ENCODE measurements around the gene SH3D19. TPM values are rescaled to one million over a fixed set of nuclear protein-coding genes. Genes with fewer than 3 reads are reported as not detected.
"Not testable (repeated sequence)": the region's sequence is repeated elsewhere in the genome, so short reads cannot be mapped to it uniquely, and the experiment has no call there.

SH3D19 gene
- total RNA-seq, 6 experiments from 2014 or later: 40.2 to 53.8 (median 46.9) TPM

GRCh38 chr4:151239608-151240007, 85.8 kb downstream of the SH3D19 start:
- no peaks in the 10 kb centered on the region for H3K36me3 ChIP-seq
- no peak overlapping the region for H3K27ac ChIP-seq
- no peak for TF ChIP-seq CTCF (IDR thresholded peaks at IDR 0.05)
- TF ChIP-seq POLR2A (IDR thresholded peaks at IDR 0.05): no peak
- intact Hi-C loops (cut with DNase I): no loop called here
- no peak overlapping the region for H3K4me3 ChIP-seq
- 70% methylated on average over 3 of the region's 3 CpGs for WGBS (ENCODE audit: insufficient coverage, low coverage, low lambda C conversion rate, missing lambda C conversion rate)
- H3K27me3 ChIP-seq: no peaks in the 10 kb centered on the region
- ATAC-seq (no peak), DNase-seq (no peak)
- H3K4me1 ChIP-seq: no peaks in the 10 kb centered on the region
- no peaks in the 10 kb centered on the region for H3K9me3 ChIP-seq

- Histone ChIP-seq H3K9me3 (no peaks in the 10 kb centered on the region), H3K4me1 (no peaks in the 10 kb centered on the region), H3K27ac (no peak overlapping the region), H3K4me3 (no peak overlapping the region), H3K36me3 (no peaks in the 10 kb centered on the region), H3K27me3 (no peaks in the 10 kb centered on the region)
- DNase-seq (no peak), ATAC-seq (peak; percentile 52 to 73 (median 60))
- WGBS (ENCODE audit: insufficient coverage, low coverage, low lambda C conversion rate, missing lambda C conversion rate): 32% methylated on average over 3 of the region's 3 CpGs
- intact Hi-C loops (cut with DNase I): no loop called here
- TF ChIP-seq POLR2A (IDR thresholded peaks at IDR 0.05): no peak
- TF ChIP-seq CTCF (IDR thresholded peaks at IDR 0.05): peak in 2 of 4 donors; percentile 25 to 32
Observed at GRCh38 chr4:151238477-151238876, 86.9 kb downstream of the SH3D19 start.

GRCh38 chr4:151236036-151236435, 89.4 kb downstream of the SH3D19 start:
- Histone ChIP-seq H3K27ac (no peak overlapping the region), H3K36me3 (no peaks in the 10 kb centered on the region), H3K9me3 (no peaks in the 10 kb centered on the region), H3K4me3 (no peak overlapping the region), H3K4me1 (no peaks in the 10 kb centered on the region), H3K27me3 (no peaks in the 10 kb centered on the region)
- ATAC-seq (peak in 1 of 4 donors; percentile 27), DNase-seq (no peak)
- no peak for TF ChIP-seq POLR2A (IDR thresholded peaks at IDR 0.05)
- no peak for TF ChIP-seq CTCF (IDR thresholded peaks at IDR 0.05)
- intact Hi-C loops (cut with DNase I): no loop called here
- WGBS (ENCODE audit: insufficient coverage, low coverage, low lambda C conversion rate, missing lambda C conversion rate): no CpG with 5 or more reads among the region's 27 CpGs

GRCh38 chr4:151235373-151235772, 90.0 kb downstream of the SH3D19 start:
- ATAC-seq; DNase-seq; H3K4me3 ChIP-seq; H3K27me3 ChIP-seq; H3K27ac ChIP-seq; H3K4me1 ChIP-seq; H3K36me3 ChIP-seq; intact Hi-C loops (cut with DNase I); H3K9me3 ChIP-seq: not testable (repeated sequence)
- WGBS (ENCODE audit: insufficient coverage, low coverage, low lambda C conversion rate, missing lambda C conversion rate): no CpG with 5 or more reads among the region's 1 CpG

GRCh38 chr4:151233600-151233999, 91.8 kb downstream of the SH3D19 start:
- H3K27me3 ChIP-seq: no peaks in the 10 kb centered on the region
- ATAC-seq: no peak
- intact Hi-C loops (cut with DNase I): no loop called here
- H3K4me1 ChIP-seq: no peaks in the 10 kb centered on the region
- no peaks in the 10 kb centered on the region for H3K9me3 ChIP-seq
- no peak for DNase-seq
- 86% methylated on average over 2 of the region's 5 CpGs for WGBS (ENCODE audit: insufficient coverage, low coverage, low lambda C conversion rate, missing lambda C conversion rate)
- no peak overlapping the region for H3K27ac ChIP-seq
- no peak for TF ChIP-seq POLR2A (IDR thresholded peaks at IDR 0.05)
- TF ChIP-seq CTCF (IDR thresholded peaks at IDR 0.05): no peak
- peaks cover 0 to 2% (median 0%) of the 10 kb centered on the region in 4 donors for H3K36me3 ChIP-seq
- no peak overlapping the region for H3K4me3 ChIP-seq
